Neural crest cell (in vitro differentiated cells): Measurements from ENCODE around the gene AKAP13. TPM values are rescaled to one million over a fixed set of nuclear protein-coding genes. Genes with fewer than 3 reads are reported as not detected.

Experiments used
- DNase-seq: peaks from one replicate; pipeline ENCODE4 v3.0.0; 2021; ENCODE audit warnings: low read depth, mixed read lengths, low spot score
- H3K27ac Mint-ChIP-seq: one replicate; pipeline ENCODE4 v1.8.0; 2021; ENCODE audit warnings: mild to moderate bottlenecking, mixed read lengths; ENCODE audit not compliant: unreplicated experiment
- H3K27me3 Mint-ChIP-seq: 2 replicates; pipeline ENCODE4 v1.8.0; 2021; ENCODE audit warnings: low read depth, mild to moderate bottlenecking, mixed read lengths
- H3K36me3 Mint-ChIP-seq: 2 replicates; pipeline ENCODE4 v1.8.0; 2021; ENCODE audit warnings: low read depth, mild to moderate bottlenecking, mixed read lengths
- H3K4me1 Mint-ChIP-seq: 2 replicates; pipeline ENCODE4 v1.8.0; 2021; ENCODE audit warnings: mixed read lengths
- H3K4me3 Mint-ChIP-seq: one replicate; pipeline ENCODE4 v1.8.0; 2021; ENCODE audit warnings: mild to moderate bottlenecking, mixed read lengths
- H3K9me3 Mint-ChIP-seq: 2 replicates; pipeline ENCODE4 v1.8.0; 2021; ENCODE audit warnings: mixed read lengths
- total RNA-seq: library from RNA; stranded (reverse); gene quantifications from 2 replicates; pipeline ENCODE4 v1.2.1, GENCODE V29; 2021
- TF ChIP-seq, protein P1 (sequence below): fragments of 200-600 bp; sonication (generic); conservative IDR thresholded peaks from 2 replicates; pipeline ENCODE4 v1.5.0; 2021; ENCODE audit warnings: antibody characterized with exemption, mild to moderate bottlenecking

AKAP13 gene
- total RNA-seq, 1 donor from 2014 or later = 81.3 TPM

DNA sequence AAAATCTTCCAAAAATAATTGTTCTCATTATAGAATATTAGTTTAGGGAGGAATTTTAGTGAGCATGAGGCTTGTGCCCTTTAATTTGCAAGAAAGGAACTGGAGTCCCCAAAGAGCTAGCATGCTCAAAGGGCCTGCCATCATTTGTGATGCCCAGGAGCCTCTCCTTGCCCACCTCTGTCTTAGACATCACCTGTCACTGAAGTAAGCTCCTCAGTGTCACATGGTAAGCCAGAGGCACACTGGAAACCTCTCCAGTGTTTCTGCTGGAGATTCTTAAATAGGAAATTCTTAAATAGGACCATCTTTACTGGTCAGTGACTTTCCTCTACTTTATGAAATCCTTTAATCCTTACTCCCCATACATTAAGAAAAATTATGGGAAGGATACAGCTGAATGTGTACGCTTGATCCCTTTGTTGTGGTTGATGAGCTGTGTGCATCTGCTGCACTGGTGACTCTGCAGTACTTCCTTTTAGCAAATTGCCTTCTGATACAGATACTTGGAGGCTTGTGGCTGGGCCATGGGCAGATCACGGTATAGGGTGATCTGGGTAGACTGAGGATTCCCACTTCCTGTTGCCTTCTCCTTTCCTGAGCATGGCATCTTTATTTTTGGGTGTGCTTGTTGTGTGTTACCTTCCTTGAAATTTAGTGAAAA, 216.9 kb downstream of the AKAP13 start:
- H3K27me3 Mint-ChIP-seq = no peaks in the 10 kb centered on the region
- H3K4me3 Mint-ChIP-seq = no peak overlapping the region

DNA sequence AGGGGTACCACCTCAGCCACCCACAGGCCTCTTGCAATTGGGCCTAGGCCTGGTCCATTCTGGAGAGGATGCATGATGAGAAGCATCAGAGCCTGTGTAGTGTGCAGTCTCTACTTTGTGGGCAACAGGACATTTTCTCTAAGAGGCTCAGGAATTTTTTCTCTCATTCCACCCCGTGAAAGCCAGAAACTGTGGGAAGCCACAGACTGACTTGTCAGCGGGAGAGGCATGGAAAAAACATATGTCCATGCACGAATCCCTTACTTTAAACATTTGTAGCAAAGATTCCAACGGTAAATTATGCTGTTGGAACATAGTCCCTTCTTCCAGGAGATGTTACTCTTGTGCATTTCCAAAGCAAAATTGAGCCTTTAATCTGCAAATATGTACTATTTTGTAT, 217.8 kb downstream of the AKAP13 start:
- TF ChIP-seq, protein P1, sequence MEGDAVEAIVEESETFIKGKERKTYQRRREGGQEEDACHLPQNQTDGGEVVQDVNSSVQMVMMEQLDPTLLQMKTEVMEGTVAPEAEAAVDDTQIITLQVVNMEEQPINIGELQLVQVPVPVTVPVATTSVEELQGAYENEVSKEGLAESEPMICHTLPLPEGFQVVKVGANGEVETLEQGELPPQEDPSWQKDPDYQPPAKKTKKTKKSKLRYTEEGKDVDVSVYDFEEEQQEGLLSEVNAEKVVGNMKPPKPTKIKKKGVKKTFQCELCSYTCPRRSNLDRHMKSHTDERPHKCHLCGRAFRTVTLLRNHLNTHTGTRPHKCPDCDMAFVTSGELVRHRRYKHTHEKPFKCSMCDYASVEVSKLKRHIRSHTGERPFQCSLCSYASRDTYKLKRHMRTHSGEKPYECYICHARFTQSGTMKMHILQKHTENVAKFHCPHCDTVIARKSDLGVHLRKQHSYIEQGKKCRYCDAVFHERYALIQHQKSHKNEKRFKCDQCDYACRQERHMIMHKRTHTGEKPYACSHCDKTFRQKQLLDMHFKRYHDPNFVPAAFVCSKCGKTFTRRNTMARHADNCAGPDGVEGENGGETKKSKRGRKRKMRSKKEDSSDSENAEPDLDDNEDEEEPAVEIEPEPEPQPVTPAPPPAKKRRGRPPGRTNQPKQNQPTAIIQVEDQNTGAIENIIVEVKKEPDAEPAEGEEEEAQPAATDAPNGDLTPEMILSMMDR = no peak
- Mint-ChIP-seq H3K27ac (peak overlapping the region; percentile 27), H3K9me3 (no peaks in the 10 kb centered on the region), H3K36me3 (peaks cover 4% of the 10 kb centered on the region), H3K4me1 (peaks cover 26% of the 10 kb centered on the region), H3K27me3 (no peaks in the 10 kb centered on the region), H3K4me3 (no peak overlapping the region)
- no peak for DNase-seq

More for the DNA sequence above, 216.9 kb downstream of the AKAP13 start:
- Mint-ChIP-seq H3K27ac (peak overlapping the region; percentile 83), H3K9me3 (no peaks in the 10 kb centered on the region), H3K36me3 (peaks cover 4% of the 10 kb centered on the region), H3K4me1 (peaks cover 28% of the 10 kb centered on the region)
- TF ChIP-seq, protein P1 = no peak
- no peak for DNase-seq

DNA sequence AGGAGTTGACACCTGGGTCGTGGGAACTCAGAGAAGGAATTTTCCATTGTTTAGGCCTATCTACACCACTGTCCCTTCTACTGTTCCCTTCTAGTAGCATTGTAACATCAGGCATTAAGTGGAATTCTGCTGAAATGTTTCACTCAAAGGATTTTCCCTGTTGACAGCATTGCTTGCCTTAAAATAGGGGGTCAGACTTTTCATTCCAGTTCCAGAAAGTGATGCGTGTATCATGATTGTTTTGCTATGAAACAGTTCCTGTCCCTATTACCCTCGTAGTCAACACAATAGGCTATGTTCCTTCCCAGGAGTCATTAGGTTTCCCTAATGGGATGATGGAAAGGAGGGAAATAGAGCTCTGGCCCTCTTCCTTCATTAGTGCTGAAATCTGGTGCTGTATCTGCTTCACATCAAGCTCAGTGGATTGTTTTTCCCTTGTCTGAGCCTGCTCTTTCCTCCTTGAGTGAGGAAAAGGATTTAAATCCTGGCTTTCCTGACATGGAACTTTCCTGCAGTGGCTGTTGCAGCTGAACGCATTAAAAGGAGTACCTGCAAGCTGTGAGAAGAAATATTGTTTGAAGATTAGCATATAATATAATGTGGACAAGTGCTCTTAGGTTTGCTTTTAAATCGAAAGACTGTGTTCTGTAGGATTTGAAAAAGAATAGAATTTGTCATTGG, 218.5 kb downstream of the AKAP13 start:
- H3K36me3 Mint-ChIP-seq = peaks cover 4% of the 10 kb centered on the region
- H3K4me1 Mint-ChIP-seq = peaks cover 26% of the 10 kb centered on the region
- H3K9me3 Mint-ChIP-seq = no peaks in the 10 kb centered on the region
- peak overlapping the region; percentile 63 for H3K27ac Mint-ChIP-seq
- DNase-seq = no peak
- no peaks in the 10 kb centered on the region for H3K27me3 Mint-ChIP-seq
- no peak overlapping the region for H3K4me3 Mint-ChIP-seq
- TF ChIP-seq, protein P1 = no peak

DNA sequence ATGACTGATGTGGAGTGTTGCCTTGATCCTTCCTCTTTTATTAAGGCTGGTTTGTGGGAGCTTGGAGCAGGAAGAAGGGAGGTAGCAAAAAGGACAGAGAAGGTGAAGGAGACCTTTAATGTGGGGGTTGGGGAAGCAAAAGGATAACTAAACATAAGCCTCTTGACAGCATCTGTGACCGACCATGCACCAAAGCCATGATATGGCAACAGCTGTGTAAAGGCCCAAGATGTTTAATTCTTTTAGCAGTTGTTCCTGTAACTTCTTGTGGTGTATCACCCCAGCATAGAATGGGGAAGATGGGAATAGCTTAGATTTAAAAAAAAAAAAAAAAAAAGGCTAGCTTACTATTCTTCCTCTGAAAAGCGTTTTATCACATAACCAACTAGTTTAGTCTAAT, 219.6 kb downstream of the AKAP13 start:
- no peaks in the 10 kb centered on the region for H3K27me3 Mint-ChIP-seq
- no peak overlapping the region for H3K27ac Mint-ChIP-seq
- TF ChIP-seq, protein P1 = no peak
- peaks cover 4% of the 10 kb centered on the region for H3K36me3 Mint-ChIP-seq
- H3K9me3 Mint-ChIP-seq = no peaks in the 10 kb centered on the region
- H3K4me1 Mint-ChIP-seq = peaks cover 26% of the 10 kb centered on the region
- DNase-seq = no peak
- no peak overlapping the region for H3K4me3 Mint-ChIP-seq

DNA sequence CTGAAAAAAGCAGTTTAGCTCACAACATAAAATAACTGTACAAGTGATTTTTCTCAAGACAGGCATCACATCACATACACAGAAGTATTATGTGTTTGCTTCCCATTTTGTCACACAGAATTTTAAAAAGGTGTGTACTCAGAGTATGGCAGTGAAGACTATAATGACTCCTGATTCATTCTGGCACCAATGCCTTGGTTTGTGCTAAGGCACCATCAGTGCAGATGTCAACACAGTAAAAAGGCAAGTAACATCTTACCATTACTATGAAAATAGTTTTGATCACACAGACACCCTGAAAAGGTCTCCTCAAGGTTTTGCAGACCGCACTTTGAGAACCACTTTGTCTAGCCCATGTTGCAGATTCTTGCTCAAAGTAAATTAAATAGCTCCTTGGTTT, 222.8 kb downstream of the AKAP13 start:
- Mint-ChIP-seq H3K4me3 (no peak overlapping the region), H3K4me1 (peaks cover 27% of the 10 kb centered on the region), H3K27ac (no peak overlapping the region), H3K9me3 (no peaks in the 10 kb centered on the region), H3K27me3 (no peaks in the 10 kb centered on the region), H3K36me3 (peaks cover 2% of the 10 kb centered on the region)
- TF ChIP-seq, protein P1 = no peak
- DNase-seq = no peak
